ENCODE measurements around the gene NOTCH1. TPM values are rescaled to one million over a fixed set of nuclear protein-coding genes. Genes with fewer than 3 reads are reported as not detected.
A peak's percentile ranks its signal among the peaks of the same experiment; 100 is the strongest.

NOTCH1 gene
- total and polyA plus RNA-seq, 2 of the 8 experiments (the other 6 are each of a cell fraction or from before 2014, with no cell fraction given), result 6.9 to 55.6 TPM

- peaks cover 12 to 22% of the 10 kb centered on the region in 2 experiments for H4K20me1 ChIP-seq (replicated peaks in 1 of 2; ENCODE audit: control insufficient read depth in 1 of 2, insufficient read depth in 2 of 2, low read length in 2 of 2)
- H4K5ac ChIP-seq (ENCODE audit: insufficient read length, low read depth, low read length), result no peak overlapping the region
- H3K79me2 ChIP-seq (ENCODE audit: control insufficient read depth in 1 of 2, insufficient read depth in 2 of 2, low read length in 2 of 2), result peaks cover 21 to 50% of the 10 kb centered on the region in 2 experiments
- no peak overlapping the region; the same call in 1 of the 2 replicates for H2BK12ac ChIP-seq (ENCODE audit: low read depth, low read length)
- POLR2A ChIA-PET (ENCODE audit: partially characterized antibody), result no interaction called here
- H3K9ac ChIP-seq (replicated peaks in 1 of 4; ENCODE audit: extremely low read depth in 1 of 4, low read depth in 3 of 4, low read length in 3 of 4), result peak overlapping the region; percentile 85 to 99 (median 92)
- DNase-seq (ENCODE audit: low read depth in 1 of 2, low spot score in 2 of 2), result no peak
- H3K18ac ChIP-seq (ENCODE audit: extremely low read depth, low read length), result peak overlapping the region; percentile 19; the same call in 1 of the 2 replicates
- H2BK15ac ChIP-seq (ENCODE audit: low read length), result peak overlapping the region; percentile 46; the same call in 1 of the 2 replicates
- no peak overlapping the region for H3K4ac ChIP-seq (replicated peaks; ENCODE audit: insufficient read length, low read depth, low read length)
- peak; percentile 81 for TF ChIP-seq CEBPB (IDR thresholded peaks at IDR 0.05; ENCODE audit: low read depth, low read length)
- no peak for TF ChIP-seq KDM1A (IDR thresholded peaks at IDR 0.05; ENCODE audit: borderline replicate concordance, low read length)
- peak; percentile 67 for TF ChIP-seq ASH2L (IDR thresholded peaks at IDR 0.05; ENCODE audit: low read length)
- H3K56ac ChIP-seq (replicated peaks; ENCODE audit: insufficient read length, low read depth, low read length), result no peak overlapping the region
- peak overlapping the region; percentile 76 to 91 for H3K4me2 ChIP-seq (ENCODE audit: insufficient read depth in 1 of 2, low read depth in 2 of 2, low read length in 2 of 2)
- CTCF ChIA-PET (ENCODE audit: partially characterized antibody), result no interaction called here
- peaks cover 9% of the 10 kb centered on the region; the same call in 1 of the 2 replicates for H3K23me2 ChIP-seq (ENCODE audit: low read depth, low read length)
- 5% methylated on average over 34 of the region's 39 CpGs; no CpG with 5 or more reads in 1 of the 2 experiments for WGBS, 2 experiments (ENCODE audit: extremely low coverage in 1 of 2, insufficient coverage in 1 of 2, insufficient read length in 1 of 2, insufficient replicate concordance in 2 of 2, low coverage in 1 of 2, low lambda C conversion rate in 2 of 2, missing lambda C conversion rate in 1 of 2)
- H3K9me3 ChIP-seq (ENCODE audit: insufficient read depth in 2 of 2, low read depth in 1 of 2, low read length in 1 of 2), result no peaks in the 10 kb centered on the region
- peak overlapping the region; percentile 99 for H4K8ac ChIP-seq (ENCODE audit: extremely low read depth, insufficient read depth, low read length)
- peaks cover 2 to 13% (median 3%) of the 10 kb centered on the region in 4 experiments for H3K4me1 ChIP-seq (replicated peaks in 1 of 4; ENCODE audit: control insufficient read depth in 3 of 4, insufficient read depth in 4 of 4, low read length in 3 of 4)
- H2BK20ac ChIP-seq (ENCODE audit: low read length), result no peak overlapping the region
- H3K14ac ChIP-seq (ENCODE audit: insufficient read length), result no peak overlapping the region
- peak overlapping the region; percentile 75 to 88 (median 84) for H3K4me3 ChIP-seq (ENCODE audit: extremely low read depth in 1 of 4, insufficient read depth in 2 of 4, low read depth in 3 of 4, low read length in 4 of 4)
- no peaks in the 10 kb centered on the region; the same call in none of the 2 replicates for H3K79me1 ChIP-seq (ENCODE audit: low read depth, low read length)
- peak overlapping the region; percentile 71 for H3K27ac ChIP-seq (ENCODE audit: low read depth, low read length)
- H3K27me3 ChIP-seq (replicated peaks in 1 of 4; ENCODE audit: control insufficient read depth in 3 of 4, extremely low read depth in 1 of 4, insufficient read depth in 3 of 4, low read length in 3 of 4), result no peaks in the 10 kb centered on the region
- H3K23ac ChIP-seq (ENCODE audit: insufficient read length), result no peak overlapping the region
- 0 out of 2 replicates have a peak overlapping the region, but pooled peaks have one; percentile 40 for H2AK5ac ChIP-seq (ENCODE audit: low read depth, low read length)
- no peak overlapping the region for H2AFZ ChIP-seq (ENCODE audit: low read length)
- H3K36me3 ChIP-seq (ENCODE audit: control insufficient read depth in 2 of 4, insufficient read depth in 4 of 4, low read length in 3 of 4), result peaks cover 0 to 8% (median 1%) of the 10 kb centered on the region in 4 experiments; a peak in 5 of 8 replicates
- FAIRE-seq, result no peak
- H4K91ac ChIP-seq (replicated peaks; ENCODE audit: insufficient read length, low read length), result no peak overlapping the region
- peak overlapping the region; percentile 85 for H2BK5ac ChIP-seq (ENCODE audit: low read depth, low read length)
- no peak overlapping the region for H2BK120ac ChIP-seq (replicated peaks; ENCODE audit: low read depth, low read length)
Observed at GRCh38 chr9:136482046-136482792, 63.6 kb downstream of the NOTCH1 start.
